ENCODE measurements around the gene ALDH9A1.

DNA sequence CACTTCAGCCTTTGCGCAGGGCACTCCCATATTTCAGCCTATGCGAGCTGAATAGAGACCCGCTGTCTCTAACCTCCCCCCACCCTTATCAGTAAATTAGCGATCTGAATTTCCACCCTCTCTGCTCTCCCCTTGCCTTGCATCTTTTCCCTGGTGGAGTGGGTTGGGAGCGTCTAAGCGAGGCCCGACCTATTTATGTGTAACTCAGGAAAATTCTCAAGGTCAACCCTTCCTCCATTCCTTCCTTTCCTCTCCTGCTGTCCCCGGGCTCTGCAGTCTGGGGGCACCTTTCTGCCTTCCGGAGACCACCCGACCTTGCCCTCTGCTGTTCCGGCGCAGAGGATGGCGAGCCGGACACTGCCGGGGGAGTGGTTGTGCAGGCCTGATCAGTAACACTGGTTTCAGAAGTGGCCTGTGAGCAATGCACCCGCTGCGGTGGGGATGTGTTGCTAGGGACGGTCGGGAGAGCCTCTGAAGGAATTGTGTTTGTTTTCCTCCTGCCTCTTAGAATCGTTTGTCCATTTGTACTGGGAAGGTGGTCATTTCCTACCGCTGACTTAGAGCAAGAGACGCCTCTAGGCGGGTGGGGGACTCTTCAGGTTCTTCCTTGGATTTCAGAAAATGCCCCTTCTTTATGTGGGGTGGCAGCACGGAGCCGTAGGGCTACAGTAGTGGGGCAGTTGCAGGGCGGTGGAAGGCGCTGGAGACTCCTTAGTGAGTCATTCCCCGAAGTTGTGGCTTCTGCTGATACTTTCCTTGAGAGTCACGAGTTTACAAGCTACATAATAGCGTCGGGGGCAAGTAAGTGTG is 66.8 kb downstream of the ALDH9A1 start:
- TF ChIP-seq, protein P1, sequence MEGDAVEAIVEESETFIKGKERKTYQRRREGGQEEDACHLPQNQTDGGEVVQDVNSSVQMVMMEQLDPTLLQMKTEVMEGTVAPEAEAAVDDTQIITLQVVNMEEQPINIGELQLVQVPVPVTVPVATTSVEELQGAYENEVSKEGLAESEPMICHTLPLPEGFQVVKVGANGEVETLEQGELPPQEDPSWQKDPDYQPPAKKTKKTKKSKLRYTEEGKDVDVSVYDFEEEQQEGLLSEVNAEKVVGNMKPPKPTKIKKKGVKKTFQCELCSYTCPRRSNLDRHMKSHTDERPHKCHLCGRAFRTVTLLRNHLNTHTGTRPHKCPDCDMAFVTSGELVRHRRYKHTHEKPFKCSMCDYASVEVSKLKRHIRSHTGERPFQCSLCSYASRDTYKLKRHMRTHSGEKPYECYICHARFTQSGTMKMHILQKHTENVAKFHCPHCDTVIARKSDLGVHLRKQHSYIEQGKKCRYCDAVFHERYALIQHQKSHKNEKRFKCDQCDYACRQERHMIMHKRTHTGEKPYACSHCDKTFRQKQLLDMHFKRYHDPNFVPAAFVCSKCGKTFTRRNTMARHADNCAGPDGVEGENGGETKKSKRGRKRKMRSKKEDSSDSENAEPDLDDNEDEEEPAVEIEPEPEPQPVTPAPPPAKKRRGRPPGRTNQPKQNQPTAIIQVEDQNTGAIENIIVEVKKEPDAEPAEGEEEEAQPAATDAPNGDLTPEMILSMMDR (IDR thresholded peaks at IDR 0.05 in 4 of 5, conservative IDR thresholded peaks at IDR 0.05 in 1 of 5), result no peak
- peak in 1 of 2 donors; percentile 21 for TF ChIP-seq POLR2A (IDR thresholded peaks at IDR 0.05)
